Measurements from ENCODE around the gene ZDHHC24. TPM values are rescaled to one million over a fixed set of nuclear protein-coding genes. Genes with fewer than 3 reads are reported as not detected.
"Not testable (repeated sequence)": the region's sequence is repeated elsewhere in the genome, so short reads cannot be mapped to it uniquely, and the experiment has no call there.

The ZDHHC24 gene
- total RNA-seq, 1 experiment from 2014 or later, result 26.9 TPM

DNA sequence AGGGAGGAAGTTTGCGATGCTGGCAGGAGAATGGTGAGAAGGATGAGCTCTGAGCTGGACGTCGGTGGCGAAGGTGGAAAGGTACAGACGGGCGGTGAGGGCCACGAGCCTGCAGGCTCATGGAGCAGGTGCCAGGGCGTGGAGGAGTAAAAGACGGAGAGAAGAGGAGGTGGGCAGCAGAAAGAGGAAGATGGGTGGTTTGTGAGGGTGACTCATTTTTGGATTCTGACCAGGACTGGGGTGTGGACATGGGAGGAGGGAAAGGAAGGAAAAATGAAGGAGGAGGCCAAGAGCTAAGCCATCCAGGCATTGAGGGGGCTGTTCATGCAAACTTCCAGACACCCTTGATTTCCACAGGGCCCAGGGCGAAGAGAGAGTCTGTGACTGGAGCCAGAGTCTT is 3.5 kb downstream of the ZDHHC24 start:
- BruUV-seq (replicated peaks), result no TSS peak
- H3K27me3 ChIP-seq (replicated peaks; ENCODE audit: control insufficient read depth, insufficient read depth, low read length), result no peaks in the 10 kb centered on the region
- no peak overlapping the region for H3K27ac Mint-ChIP-seq (ENCODE audit: unreplicated experiment)

DNA sequence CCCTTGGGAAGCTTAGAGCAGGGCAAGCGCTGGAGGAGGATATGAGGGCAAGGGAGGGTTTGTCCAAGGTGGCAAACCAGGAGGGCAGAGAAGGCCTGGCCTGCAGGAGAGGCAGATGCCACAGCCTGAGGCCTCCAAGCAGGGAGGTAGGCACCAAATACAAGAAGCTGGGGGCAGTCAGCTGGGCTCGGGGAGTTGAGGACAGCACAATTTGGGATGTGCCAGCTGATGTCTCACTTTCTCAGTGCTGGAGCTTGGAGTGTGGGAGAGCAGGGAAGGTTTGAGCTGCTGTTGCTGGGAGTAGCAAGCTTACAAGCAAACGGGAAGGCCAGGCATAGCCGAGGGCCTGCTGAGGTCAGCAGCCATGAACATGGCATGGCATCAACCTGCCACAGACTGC is 4.0 kb downstream of the ZDHHC24 start:
- Mint-ChIP-seq H3K36me3 (ENCODE audit: insufficient read depth, unreplicated experiment) (peaks cover 35% of the 10 kb centered on the region), H3K4me1 (ENCODE audit: low read depth, unreplicated experiment) (peaks cover 6% of the 10 kb centered on the region), H3K4me3 (ENCODE audit: unreplicated experiment) (no peak overlapping the region), H3K27ac (ENCODE audit: unreplicated experiment) (no peak overlapping the region), H3K9me3 (ENCODE audit: unreplicated experiment) (no peaks in the 10 kb centered on the region), H3K27me3 (ENCODE audit: insufficient read depth, unreplicated experiment) (no peaks in the 10 kb centered on the region)
- CTCF ChIA-PET, result interaction anchor here (0.6 kb wide), 1 partner anchor 25 kb away, joined by 3 read pairs; no protein-coding TSS in a partner anchor
- peak in 1 of 2 experiments; percentile 34 for DNase-seq
- intact Hi-C loops (cut with micrococcal nuclease; ENCODE audit: unreplicated experiment), result no loop called here
- H3K36me3 ChIP-seq (ENCODE audit: control insufficient read depth, insufficient read depth, low read length), result peaks cover under 1% of the 10 kb centered on the region; the same call in 1 of the 2 replicates
- H3K9me3 ChIP-seq, result no peaks in the 10 kb centered on the region
- peaks cover 16% of the 10 kb centered on the region for H3K4me1 ChIP-seq
- POLR2A ChIA-PET, result no interaction called here
- no TSS peak for BruUV-seq (replicated peaks)
- H3K4me3 ChIP-seq (ENCODE audit: low read depth, low read length), result no peak overlapping the region
- TF ChIP-seq, protein P1, sequence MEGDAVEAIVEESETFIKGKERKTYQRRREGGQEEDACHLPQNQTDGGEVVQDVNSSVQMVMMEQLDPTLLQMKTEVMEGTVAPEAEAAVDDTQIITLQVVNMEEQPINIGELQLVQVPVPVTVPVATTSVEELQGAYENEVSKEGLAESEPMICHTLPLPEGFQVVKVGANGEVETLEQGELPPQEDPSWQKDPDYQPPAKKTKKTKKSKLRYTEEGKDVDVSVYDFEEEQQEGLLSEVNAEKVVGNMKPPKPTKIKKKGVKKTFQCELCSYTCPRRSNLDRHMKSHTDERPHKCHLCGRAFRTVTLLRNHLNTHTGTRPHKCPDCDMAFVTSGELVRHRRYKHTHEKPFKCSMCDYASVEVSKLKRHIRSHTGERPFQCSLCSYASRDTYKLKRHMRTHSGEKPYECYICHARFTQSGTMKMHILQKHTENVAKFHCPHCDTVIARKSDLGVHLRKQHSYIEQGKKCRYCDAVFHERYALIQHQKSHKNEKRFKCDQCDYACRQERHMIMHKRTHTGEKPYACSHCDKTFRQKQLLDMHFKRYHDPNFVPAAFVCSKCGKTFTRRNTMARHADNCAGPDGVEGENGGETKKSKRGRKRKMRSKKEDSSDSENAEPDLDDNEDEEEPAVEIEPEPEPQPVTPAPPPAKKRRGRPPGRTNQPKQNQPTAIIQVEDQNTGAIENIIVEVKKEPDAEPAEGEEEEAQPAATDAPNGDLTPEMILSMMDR (IDR thresholded peaks at IDR 0.05; ENCODE audit: insufficient read depth in 1 of 2, low read depth in 1 of 2, low read length in 1 of 2, severe bottlenecking in 1 of 2, unreplicated experiment in 1 of 2), result no peak
- H3K27me3 ChIP-seq (replicated peaks; ENCODE audit: control insufficient read depth, insufficient read depth, low read length), result no peaks in the 10 kb centered on the region

More for the DNA sequence above, 3.5 kb downstream of the ZDHHC24 start:
- H3K4me3 ChIP-seq (ENCODE audit: low read depth, low read length), result no peak overlapping the region
- no peaks in the 10 kb centered on the region for H3K9me3 Mint-ChIP-seq (ENCODE audit: unreplicated experiment)
- intact Hi-C loops (cut with micrococcal nuclease; ENCODE audit: unreplicated experiment), result no loop called here
- H3K4me3 Mint-ChIP-seq (ENCODE audit: unreplicated experiment), result no peak overlapping the region
- H3K36me3 Mint-ChIP-seq (ENCODE audit: insufficient read depth, unreplicated experiment), result peaks cover 32% of the 10 kb centered on the region
- H3K4me1 ChIP-seq, result peaks cover 20% of the 10 kb centered on the region
- TF ChIP-seq, protein P1 (IDR thresholded peaks at IDR 0.05; ENCODE audit: insufficient read depth in 1 of 2, low read depth in 1 of 2, low read length in 1 of 2, severe bottlenecking in 1 of 2, unreplicated experiment in 1 of 2), result no peak
- POLR2A ChIA-PET, result no interaction called here
- CTCF ChIA-PET, result interaction anchor here (0.6 to 1.1 kb wide), 2 partner anchors 25 to 136 kb away, joined by 3 read pairs; no protein-coding TSS in a partner anchor
- no peak for DNase-seq
- peaks cover 6% of the 10 kb centered on the region for H3K4me1 Mint-ChIP-seq (ENCODE audit: low read depth, unreplicated experiment)
- H3K27me3 Mint-ChIP-seq (ENCODE audit: insufficient read depth, unreplicated experiment), result no peaks in the 10 kb centered on the region
- no peaks in the 10 kb centered on the region for H3K9me3 ChIP-seq
- no peaks in the 10 kb centered on the region; the same call in 1 of the 2 replicates for H3K36me3 ChIP-seq (ENCODE audit: control insufficient read depth, insufficient read depth, low read length)

DNA sequence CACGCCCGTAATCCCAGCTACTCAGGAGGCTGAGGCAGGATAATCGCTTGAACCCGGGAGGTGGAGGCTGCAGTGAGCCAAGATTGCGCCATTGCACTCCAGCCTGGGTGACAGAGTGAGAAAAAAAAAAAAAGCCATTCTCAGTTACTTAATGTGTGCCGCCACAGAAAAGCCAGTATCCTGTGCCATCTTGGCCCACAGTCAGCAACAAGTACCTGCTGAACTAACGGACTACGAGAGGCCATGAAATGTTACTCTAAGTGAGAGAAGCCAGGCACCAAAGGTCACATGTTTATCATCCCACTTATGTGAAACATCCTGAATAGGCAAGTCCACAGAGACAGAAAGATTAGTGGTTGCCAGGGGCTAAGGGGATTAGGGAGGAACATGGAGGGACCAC is 5.2 kb downstream of the ZDHHC24 start:
- intact Hi-C loops (cut with micrococcal nuclease; ENCODE audit: unreplicated experiment); H3K4me3 Mint-ChIP-seq (ENCODE audit: unreplicated experiment); H3K9me3 ChIP-seq; POLR2A ChIA-PET; CTCF ChIA-PET; H3K27me3 Mint-ChIP-seq (ENCODE audit: insufficient read depth, unreplicated experiment); H3K36me3 ChIP-seq (ENCODE audit: control insufficient read depth, insufficient read depth, low read length); H3K4me1 Mint-ChIP-seq (ENCODE audit: low read depth, unreplicated experiment); DNase-seq; H3K27me3 ChIP-seq (replicated peaks; ENCODE audit: control insufficient read depth, insufficient read depth, low read length); H3K4me3 ChIP-seq (ENCODE audit: low read depth, low read length); BruUV-seq (replicated peaks); H3K27ac Mint-ChIP-seq (ENCODE audit: unreplicated experiment); H3K9me3 Mint-ChIP-seq (ENCODE audit: unreplicated experiment): not testable (repeated sequence)
- H3K4me1 ChIP-seq, result peaks cover 11% of the 10 kb centered on the region; the same call in 1 of the 2 replicates
- peaks cover 35% of the 10 kb centered on the region for H3K36me3 Mint-ChIP-seq (ENCODE audit: insufficient read depth, unreplicated experiment)

DNA sequence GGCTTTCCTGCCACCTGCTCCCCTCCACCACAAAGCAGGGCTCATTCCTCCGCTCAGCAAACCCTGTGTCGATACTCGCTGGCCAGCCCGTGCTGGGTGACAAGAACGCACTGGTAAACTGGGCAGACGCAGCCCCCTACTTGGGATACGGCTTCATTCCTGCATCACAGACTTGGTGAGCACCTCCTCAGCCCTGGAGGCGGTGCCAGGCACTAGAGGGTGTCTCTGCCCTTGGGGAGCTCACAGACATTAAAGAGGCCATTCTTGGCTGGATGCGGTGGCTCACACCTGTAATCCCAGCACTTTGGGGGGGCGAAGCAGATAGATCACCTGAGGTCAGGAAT is 6.0 kb downstream of the ZDHHC24 start:
- TF ChIP-seq, protein P1 (IDR thresholded peaks at IDR 0.05; ENCODE audit: insufficient read depth in 1 of 2, low read depth in 1 of 2, low read length in 1 of 2, severe bottlenecking in 1 of 2, unreplicated experiment in 1 of 2), result no peak
- no peak overlapping the region for H3K4me3 Mint-ChIP-seq (ENCODE audit: unreplicated experiment)
- no TSS peak for BruUV-seq (replicated peaks)
- H3K36me3 ChIP-seq (ENCODE audit: control insufficient read depth, insufficient read depth, low read length), result peaks cover 1% of the 10 kb centered on the region; the same call in 1 of the 2 replicates
- H3K9me3 ChIP-seq, result no peaks in the 10 kb centered on the region
- intact Hi-C loops (cut with micrococcal nuclease; ENCODE audit: unreplicated experiment), result no loop called here
- peaks cover 6% of the 10 kb centered on the region; the same call in 1 of the 2 replicates for H3K4me1 ChIP-seq
- ChIA-PET CTCF (no interaction called here), POLR2A (no interaction called here)
- no peaks in the 10 kb centered on the region for H3K9me3 Mint-ChIP-seq (ENCODE audit: unreplicated experiment)
- H3K27me3 Mint-ChIP-seq (ENCODE audit: insufficient read depth, unreplicated experiment), result no peaks in the 10 kb centered on the region
- H3K36me3 Mint-ChIP-seq (ENCODE audit: insufficient read depth, unreplicated experiment), result peaks cover 35% of the 10 kb centered on the region
- no peaks in the 10 kb centered on the region for H3K27me3 ChIP-seq (replicated peaks; ENCODE audit: control insufficient read depth, insufficient read depth, low read length)
- H3K4me3 ChIP-seq (ENCODE audit: low read depth, low read length), result no peak overlapping the region
- no peak overlapping the region for H3K27ac Mint-ChIP-seq (ENCODE audit: unreplicated experiment)
- DNase-seq, result no peak
- H3K4me1 Mint-ChIP-seq (ENCODE audit: low read depth, unreplicated experiment), result no peaks in the 10 kb centered on the region

Data from Caco-2 (cell line).